KG1 (cell line): ENCODE measurements around the gene GKAP1.
"Not testable (repeated sequence)": the region's sequence is repeated elsewhere in the genome, so short reads cannot be mapped to it uniquely, and the experiment has no call there.

Experiments used
- DNase-seq: peaks from one replicate; lab custom pipeline; 2025; lab: John Stamatoyannopoulos, UW

GKAP1 gene

GRCh38 chr9:83817356-83818278 is at the start of gene GKAP1:
TSS of gene GKAP1 (minus strand) at chr9:83817769. CDS start at chr9:83806517, 11,252 bp downstream.
- not testable (repeated sequence) for DNase-seq

GRCh38 chr9:83849895-83850294 is 32.3 kb upstream of the GKAP1 start:
- not testable (repeated sequence) for DNase-seq

- not testable (repeated sequence) for DNase-seq
These were observed 19.6 kb upstream of the GKAP1 start for GRCh38 chr9:83837070-83837643.

- not testable (repeated sequence) for DNase-seq
These were observed 13.0 kb upstream of the GKAP1 start for GRCh38 chr9:83830426-83831071.

- not testable (repeated sequence) for DNase-seq
These were observed 7.5 kb upstream of the GKAP1 start for GRCh38 chr9:83824986-83825623.

- DNase-seq, result not testable (repeated sequence)
These were observed 586 bp downstream of the GKAP1 start for GRCh38 chr9:83817011-83817355.

- DNase-seq, result not testable (repeated sequence)
These were observed 2.4 kb downstream of the GKAP1 start for GRCh38 chr9:83815120-83815519.

- not testable (repeated sequence) for DNase-seq
These were observed 8.4 kb downstream of the GKAP1 start for GRCh38 chr9:83809213-83809612.

GRCh38 chr9:83804454-83804853 is 13.1 kb downstream of the GKAP1 start:
- not testable (repeated sequence) for DNase-seq

- not testable (repeated sequence) for DNase-seq
These were observed 13.6 kb downstream of the GKAP1 start for GRCh38 chr9:83803941-83804340.

GRCh38 chr9:83800236-83801033 is 17.1 kb downstream of the GKAP1 start:
- no peak for DNase-seq

- DNase-seq, result no peak
These were observed 23.5 kb downstream of the GKAP1 start for GRCh38 chr9:83794051-83794450.

- DNase-seq, result no peak
These were observed 24.8 kb downstream of the GKAP1 start for GRCh38 chr9:83792746-83793145.

GRCh38 chr9:83778164-83778563 is 39.4 kb downstream of the GKAP1 start:
- no peak for DNase-seq

GRCh38 chr9:83775932-83776331 is 41.6 kb downstream of the GKAP1 start:
- no peak for DNase-seq

- no peak for DNase-seq
These were observed 44.7 kb downstream of the GKAP1 start for GRCh38 chr9:83772860-83773259.

GRCh38 chr9:83765376-83765775 is 52.2 kb downstream of the GKAP1 start:
- no peak for DNase-seq

- no peak for DNase-seq
These were observed 63.1 kb downstream of the GKAP1 start for GRCh38 chr9:83754383-83754977.

GRCh38 chr9:83749706-83750105 is 67.9 kb downstream of the GKAP1 start:
- DNase-seq, result no peak

GRCh38 chr9:83744206-83744605 is 73.4 kb downstream of the GKAP1 start:
- no peak for DNase-seq

GRCh38 chr9:83733739-83734138 is 83.8 kb downstream of the GKAP1 start:
- DNase-seq, result no peak
